GM18520 (cell line): ENCODE data around the gene EIF3D.
"Not testable (repeated sequence)": the region's sequence is repeated elsewhere in the genome, so short reads cannot be mapped to it uniquely, and the experiment has no call there.

Experiments used
- ATAC-seq: cut with Tn5 transposase; IDR thresholded peaks from one replicate; pipeline ENCODE4 v1.9.1; 2021; ENCODE audit not compliant: unreplicated experiment

The EIF3D gene

DNA sequence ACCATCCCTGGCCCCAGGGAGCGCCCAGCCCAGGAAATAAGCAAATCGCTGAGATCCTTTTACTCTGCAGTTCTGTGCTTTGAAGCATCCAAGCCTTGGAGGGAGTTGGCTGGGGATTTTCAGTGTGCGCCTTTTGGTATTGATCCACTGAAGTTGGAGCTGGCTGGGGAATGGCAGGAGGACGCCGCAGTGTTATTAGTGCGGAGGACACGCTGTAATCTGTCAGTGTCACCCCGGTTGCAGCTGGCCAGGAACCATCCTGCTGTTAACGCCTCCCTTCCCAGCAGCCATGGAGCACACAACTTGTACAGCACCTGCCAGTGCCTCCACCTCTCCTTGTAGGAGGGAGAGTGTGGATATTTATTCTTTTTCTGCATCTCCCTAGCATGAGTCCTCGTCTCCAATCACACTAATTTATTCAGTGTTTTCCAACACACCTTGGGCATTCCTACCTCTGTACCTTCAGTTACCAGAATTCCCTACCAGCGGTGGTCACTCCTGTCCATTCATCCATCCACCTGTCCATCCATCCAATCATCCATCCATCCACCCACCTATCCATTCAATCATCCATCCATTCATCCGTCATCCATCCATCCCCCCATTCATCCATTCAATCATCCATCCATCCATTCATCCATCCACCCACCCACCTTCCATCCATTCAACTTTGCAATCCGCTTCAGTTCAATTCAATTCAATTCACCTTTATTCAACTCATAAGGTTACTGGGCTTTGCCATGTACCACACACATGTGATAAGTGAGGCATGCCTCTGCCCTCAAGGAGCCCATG is 21.9 kb upstream of the EIF3D start:
- ATAC-seq = no peak

DNA sequence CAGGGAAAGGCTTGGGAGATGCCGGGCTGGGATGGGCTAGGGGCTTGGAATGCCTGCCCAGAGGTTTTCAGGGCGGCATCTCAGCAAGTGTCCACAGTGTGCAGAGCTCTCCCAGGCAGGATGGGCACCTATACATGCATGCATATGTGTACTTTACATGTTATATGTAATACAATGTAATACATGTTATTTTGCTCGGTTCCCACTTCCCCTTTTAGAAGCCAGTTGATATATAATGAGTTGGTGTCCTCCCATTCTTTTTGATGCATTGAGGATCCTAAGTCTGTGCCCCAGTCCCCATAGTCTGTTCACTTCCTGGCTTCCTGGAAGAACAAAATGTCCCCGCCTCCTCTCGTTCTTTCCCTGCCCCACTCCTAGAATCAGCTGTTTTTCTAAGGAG is 20.1 kb upstream of the EIF3D start:
- no peak for ATAC-seq

DNA sequence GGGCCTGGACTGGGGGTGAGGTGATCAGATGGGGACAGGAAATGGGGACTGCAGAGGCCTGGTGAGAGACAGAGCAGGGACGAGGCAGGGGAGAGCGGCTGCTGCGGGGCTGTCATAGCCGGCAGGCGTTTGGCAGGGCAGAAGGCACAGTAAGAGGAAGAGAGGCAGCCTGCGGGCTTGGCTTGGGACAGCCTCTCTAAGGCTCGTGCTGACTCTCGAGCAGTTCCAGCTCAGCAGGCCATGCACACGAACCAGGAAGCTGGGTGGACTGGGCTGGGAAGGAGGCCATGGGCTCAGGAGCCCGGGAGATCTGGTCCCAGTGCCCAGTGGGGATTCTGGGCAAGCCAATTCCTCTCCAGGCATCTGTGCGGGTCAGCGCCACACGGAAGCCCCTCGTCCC is 19.6 kb upstream of the EIF3D start:
- ATAC-seq = no peak

DNA sequence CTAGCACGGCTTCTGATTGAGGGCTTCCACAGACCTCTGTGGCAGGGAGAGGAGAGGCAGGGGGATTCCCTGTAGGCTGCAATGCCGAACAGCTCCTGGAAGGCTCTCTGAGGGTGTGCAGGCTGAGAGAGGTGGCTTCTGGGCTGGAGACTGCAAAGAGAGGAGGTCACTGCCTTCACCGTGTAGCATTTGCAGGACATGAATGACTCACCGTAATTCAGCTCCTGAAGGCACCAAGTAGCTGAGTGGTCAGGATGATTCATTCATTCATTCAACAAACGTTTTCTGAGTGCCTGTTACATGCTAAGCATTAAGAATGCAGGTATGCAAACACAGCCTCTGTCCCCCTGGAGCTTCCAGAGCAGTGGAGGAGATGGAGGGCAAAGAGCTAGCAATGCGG is 18.0 kb upstream of the EIF3D start:
- ATAC-seq = no peak

GRCh38 chr22:36546092-36546804 is 17.3 kb upstream of the EIF3D start:
- ATAC-seq = no peak

DNA sequence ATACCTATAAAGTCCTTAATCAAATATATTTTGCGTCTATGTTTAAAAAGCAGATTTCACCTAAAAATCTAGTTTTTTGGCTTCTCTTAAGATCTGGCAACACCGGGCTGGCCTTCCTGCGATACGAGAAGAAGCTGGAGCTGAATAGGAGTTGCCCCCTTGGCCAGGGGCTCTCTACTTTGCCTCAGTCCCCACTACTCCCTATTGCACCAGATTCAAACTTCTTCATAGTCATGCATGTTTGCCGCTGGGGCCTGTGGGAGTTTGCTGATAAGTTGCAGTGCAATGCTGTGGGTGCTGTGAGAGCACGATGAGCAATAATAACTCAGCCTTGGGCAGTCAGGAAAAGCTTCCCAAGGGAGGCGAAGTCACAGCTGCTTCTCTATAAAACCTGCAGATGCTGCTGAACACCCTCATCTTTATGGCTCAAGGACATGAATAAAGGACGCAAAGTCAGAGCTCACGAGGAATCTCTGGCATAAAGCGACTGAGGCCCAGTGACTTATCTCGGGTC is 15.2 kb upstream of the EIF3D start:
- no peak for ATAC-seq

GRCh38 chr22:36541831-36542411 is 13.0 kb upstream of the EIF3D start:
- no peak for ATAC-seq

DNA sequence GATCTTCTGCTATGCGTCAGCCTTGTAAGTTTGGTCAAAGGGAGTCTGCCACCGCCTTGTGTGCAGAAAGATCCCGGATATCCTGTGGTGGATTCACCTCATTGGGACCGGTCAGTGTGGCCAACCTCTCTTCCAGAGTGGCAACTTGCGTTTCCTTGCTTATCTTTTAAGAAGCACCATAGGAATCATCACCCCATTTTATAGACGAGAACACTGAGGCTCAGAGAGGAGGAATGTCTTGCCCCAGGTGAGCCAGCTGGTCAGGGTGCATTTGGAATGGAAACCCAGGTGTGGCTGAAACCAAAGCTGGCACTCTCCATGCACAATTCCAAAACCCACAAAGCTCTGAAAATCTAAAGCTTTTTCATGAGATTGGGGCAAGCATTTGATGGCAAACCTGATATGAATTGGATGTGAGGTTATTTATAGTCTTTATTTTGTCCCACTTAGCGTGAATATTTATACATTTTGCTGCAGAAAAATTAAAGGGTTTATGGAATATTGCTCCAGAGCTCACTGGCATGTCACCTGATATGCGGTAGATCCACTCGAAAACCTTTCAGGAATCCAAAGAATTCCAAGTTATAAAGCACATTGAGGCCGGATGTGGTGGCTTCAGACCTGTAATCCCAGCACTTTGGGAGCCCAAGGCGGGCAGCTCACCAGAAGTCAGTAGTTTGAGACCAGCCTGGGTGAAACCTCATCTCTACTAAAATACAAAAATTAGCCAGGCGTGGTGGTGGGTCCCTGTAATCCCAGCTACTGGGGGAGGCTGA is 12.1 kb upstream of the EIF3D start:
- no peak for ATAC-seq

DNA sequence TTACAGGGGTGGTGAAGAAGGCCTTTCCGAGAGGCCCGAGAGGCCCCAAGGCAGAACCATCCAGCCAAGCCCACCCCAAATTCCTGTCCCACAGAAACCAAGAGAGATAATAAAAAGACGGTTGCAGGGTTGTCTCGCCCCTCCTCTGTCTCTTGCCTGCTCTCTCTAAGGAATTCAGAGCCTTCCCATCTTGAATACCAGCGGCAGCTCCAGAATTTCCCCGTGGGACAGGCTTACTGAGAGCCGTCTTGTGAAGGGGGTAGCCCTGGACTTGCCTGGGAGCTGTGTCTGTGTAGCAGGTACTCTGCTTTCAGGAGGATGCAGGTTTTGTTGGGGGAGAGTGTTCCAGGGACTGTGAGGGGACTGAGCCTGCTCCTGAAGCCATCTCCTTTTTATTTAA is 9.6 kb upstream of the EIF3D start:
- ATAC-seq = no peak

- ATAC-seq = no peak
Measured at GRCh38 chr22:36536717-36537116, 7.8 kb upstream of the EIF3D start.

GRCh38 chr22:36533320-36533719 is 4.4 kb upstream of the EIF3D start:
- not testable (repeated sequence) for ATAC-seq

- no peak for ATAC-seq
Measured at GRCh38 chr22:36532466-36532865, 3.5 kb upstream of the EIF3D start.

GRCh38 chr22:36528341-36528740 is 625 bp downstream of the EIF3D start:
- no peak for ATAC-seq

GRCh38 chr22:36522662-36523061 is 6.3 kb downstream of the EIF3D start:
- ATAC-seq = no peak

DNA sequence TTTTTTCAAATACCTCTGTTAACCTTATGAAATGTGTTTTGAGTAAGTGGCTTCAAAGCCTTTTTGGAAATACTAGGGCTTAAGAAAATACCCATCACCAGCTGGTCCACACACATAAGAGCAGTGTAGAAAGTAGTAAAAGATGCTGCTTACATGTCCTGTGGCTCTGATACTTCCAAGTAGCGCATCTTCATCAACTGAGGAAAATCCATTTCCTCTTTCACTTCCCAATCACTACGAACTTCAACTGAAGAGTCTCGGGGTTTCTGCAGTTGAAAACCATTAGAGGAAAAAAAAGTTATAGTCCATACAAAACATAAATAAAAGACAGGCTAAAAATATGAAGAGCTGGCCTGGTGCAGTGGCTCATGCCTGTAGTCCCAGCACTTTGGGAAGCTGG is 8.5 kb downstream of the EIF3D start:
- no peak for ATAC-seq

DNA sequence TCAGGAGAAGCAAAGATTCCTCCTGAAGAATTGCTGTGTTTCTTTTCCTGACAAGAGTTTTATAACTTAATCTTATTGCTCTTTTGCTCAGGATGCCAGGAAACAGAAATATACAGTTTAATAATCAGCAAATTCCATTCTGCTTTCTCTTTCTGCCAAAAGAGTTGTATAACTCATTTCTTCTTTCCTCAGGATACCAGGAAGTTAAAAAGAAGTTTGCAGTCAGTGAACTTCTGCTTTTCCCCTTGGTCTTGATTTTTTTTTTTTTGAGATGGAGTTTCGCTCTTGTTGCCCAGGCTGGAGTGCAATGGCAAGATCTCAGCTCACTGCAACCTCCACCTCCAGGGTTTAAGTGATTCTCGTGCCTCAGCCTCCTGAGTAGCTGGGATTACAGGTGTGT is 9.1 kb downstream of the EIF3D start:
- ATAC-seq = not testable (repeated sequence)

GRCh38 chr22:36514766-36515165 is 14.2 kb downstream of the EIF3D start:
- no peak for ATAC-seq

- no peak for ATAC-seq
Measured at GRCh38 chr22:36512991-36513390, 16.0 kb downstream of the EIF3D start.

DNA sequence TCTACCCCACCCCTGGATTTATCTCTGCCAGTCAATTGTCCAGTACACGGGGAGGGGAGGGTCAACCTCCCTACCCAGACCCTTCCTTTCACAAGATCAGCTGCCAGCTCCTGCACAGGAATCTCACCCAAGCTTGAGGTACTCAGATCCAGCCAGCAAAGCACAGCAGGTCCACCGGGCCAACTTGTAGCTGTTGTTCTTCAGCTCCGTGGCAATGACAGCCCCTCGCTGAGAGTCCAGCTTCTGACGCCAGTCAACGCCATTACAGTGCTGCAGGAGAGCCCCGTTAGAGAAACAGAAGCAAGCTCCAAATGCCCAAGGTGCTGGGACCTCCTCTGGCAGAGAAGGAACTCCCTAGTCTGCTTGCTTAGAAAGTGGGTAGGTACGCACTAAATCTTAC is 16.6 kb downstream of the EIF3D start:
- no peak for ATAC-seq

DNA sequence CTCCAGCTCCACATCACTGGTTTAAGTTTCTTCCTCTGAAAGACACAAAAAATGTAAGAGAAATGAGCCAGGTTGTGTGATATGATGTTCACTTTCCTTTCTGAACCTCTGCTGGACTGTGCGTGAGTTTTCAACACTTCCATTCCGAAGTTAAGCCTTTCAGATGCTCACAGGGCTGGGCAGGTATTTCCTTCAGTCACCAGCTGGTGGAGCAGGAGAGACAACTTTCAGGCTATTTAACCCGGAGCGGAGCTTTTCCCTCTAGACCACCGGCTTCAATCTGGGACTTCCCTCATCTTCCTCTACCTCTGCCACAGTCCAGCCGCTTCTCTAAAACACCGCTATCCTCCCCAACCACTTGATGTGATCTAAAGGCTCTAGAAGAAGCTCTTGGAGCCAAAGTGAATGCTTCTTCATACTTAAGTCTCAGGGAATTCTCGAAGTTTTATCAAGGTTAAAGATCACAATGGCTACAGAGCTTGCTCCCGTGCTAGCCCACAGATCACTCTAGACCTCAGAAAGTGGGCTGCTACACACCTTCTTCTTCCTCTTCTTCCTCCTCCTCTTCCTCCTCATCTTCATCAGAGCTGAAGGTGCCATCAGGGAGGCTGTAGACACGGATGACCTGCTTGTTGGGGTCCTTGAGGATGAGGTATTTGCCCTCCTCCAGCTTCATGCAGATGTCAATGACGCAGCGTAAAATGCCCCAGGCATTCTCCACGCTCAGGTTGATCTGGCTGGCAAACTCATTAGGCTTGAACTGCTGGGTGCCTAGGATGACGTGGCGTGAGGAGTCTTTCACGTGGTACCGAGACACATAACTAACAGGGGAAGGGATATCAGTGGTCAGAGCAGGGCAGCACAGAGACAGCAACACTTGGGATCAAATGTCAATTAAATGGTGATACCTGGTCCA is 17.7 kb downstream of the EIF3D start:
- ATAC-seq = no peak
